IMR-90 (cell line): Measurements from ENCODE around the gene TOGARAM2. TPM values are rescaled to one million over a fixed set of nuclear protein-coding genes. Genes with fewer than 3 reads are reported as not detected.

Experiments
- ATAC-seq: fragments of 200-7000 bp; cut with Tn5 transposase; 2 replicates; pipeline ENCODE4 v1.9.1; 2020; ENCODE audit warnings: low read depth, mild to moderate bottlenecking, moderate library complexity
- BruUV-seq: library from RNA; stranded (reverse); fragments of 400-500 nt; replicated peaks from 2 replicates; lab custom pipeline; 2021; lab: Mats Ljungman, UMichigan
- CTCF ChIA-PET: fragments of 300-600 bp; formaldehyde crosslinking; extraction: SDS; loops from one replicate; lab custom pipeline; 2021; ENCODE audit warnings: antibody characterized with exemption; lab: Yijun Ruan, JAX
- POLR2A ChIA-PET: fragments of 300-600 bp; sonication (Branson Sonifier 250); formaldehyde crosslinking; loops from one replicate; lab custom pipeline; 2022; ENCODE audit warnings: antibody characterized with exemption; ENCODE audit not compliant: unreplicated experiment; lab: Charles Lee
- DNase-seq: peaks from one replicate; pipeline ENCODE4 v3.0.0; 2013
- H2AFZ ChIP-seq: replicated peaks from 2 replicates; pipeline ENCODE3; 2013; ENCODE audit warnings: low read length, mild to moderate bottlenecking; ENCODE audit not compliant: poor library complexity
- H2AK5ac ChIP-seq: 2 replicates; pipeline ENCODE4 v1.6.1; 2013; ENCODE audit warnings: low read depth, low read length, inconsistent platforms
- H2AK9ac ChIP-seq: replicated peaks from 2 replicates; pipeline ENCODE3; 2013; ENCODE audit warnings: mild to moderate bottlenecking, low read depth, low read length, moderate library complexity; ENCODE audit not compliant: poor library complexity
- H2BK120ac ChIP-seq: 2 replicates; pipeline ENCODE4 v1.6.1; 2013; ENCODE audit warnings: low read depth, low read length, inconsistent platforms
- H2BK15ac ChIP-seq: 3 replicates; pipeline ENCODE4 v1.6.1; 2013; ENCODE audit warnings: low read depth, low read length, inconsistent platforms
- H2BK20ac ChIP-seq: 2 replicates; pipeline ENCODE4 v1.6.1; 2013; ENCODE audit warnings: low read depth, mild to moderate bottlenecking, inconsistent platforms, low read length, moderate library complexity
- H2BK5ac ChIP-seq: 2 replicates; pipeline ENCODE4 v1.6.1; 2013; ENCODE audit warnings: mild to moderate bottlenecking, low read depth, low read length, inconsistent platforms; ENCODE audit not compliant: poor library complexity, severe bottlenecking
- H3K14ac ChIP-seq: replicated peaks from 2 replicates; pipeline ENCODE4 v1.6.1; 2013; ENCODE audit warnings: low read depth, low read length, inconsistent platforms
- H3K18ac ChIP-seq: 2 replicates; pipeline ENCODE4 v1.6.1; 2013; ENCODE audit warnings: low read depth, low read length, control low read depth
- H3K23ac ChIP-seq: 2 replicates; pipeline ENCODE4 v1.6.1; 2013; ENCODE audit warnings: low read depth, low read length, inconsistent platforms
- H3K27ac ChIP-seq: 2 replicates; pipeline ENCODE4 v1.5.1; 2013; ENCODE audit warnings: mild to moderate bottlenecking, control low read depth, low read length; ENCODE audit not compliant: insufficient read depth
- H3K27me3 ChIP-seq: 2 replicates; pipeline ENCODE4 v1.6.1; 2013; ENCODE audit warnings: low read length; ENCODE audit not compliant: control insufficient read depth, insufficient read depth
- H3K36me3 ChIP-seq: 2 replicates; pipeline ENCODE4 v1.6.1; 2013; ENCODE audit warnings: low read length, mixed read lengths; ENCODE audit not compliant: control insufficient read depth, insufficient read depth
- H3K4ac ChIP-seq: 2 replicates; pipeline ENCODE4 v1.6.1; 2013; ENCODE audit warnings: low read depth, low read length, inconsistent platforms
- H3K4me1 ChIP-seq: 2 replicates; pipeline ENCODE4 v1.6.1; 2013; ENCODE audit warnings: low read length, mixed read lengths; ENCODE audit not compliant: control insufficient read depth, insufficient read depth
- H3K4me2 ChIP-seq: 2 replicates; pipeline ENCODE4 v1.6.1; 2013; ENCODE audit warnings: low read depth, mild to moderate bottlenecking, control low read depth, low read length, moderate library complexity
- H3K4me3 ChIP-seq: 2 replicates; pipeline ENCODE4 v1.5.1; 2013; ENCODE audit warnings: low read depth, mild to moderate bottlenecking, control low read depth, low read length, moderate library complexity; ENCODE audit not compliant: insufficient read depth
- H3K56ac ChIP-seq: 2 replicates; pipeline ENCODE4 v1.6.1; 2013; ENCODE audit warnings: low read length, inconsistent platforms; ENCODE audit not compliant: insufficient read depth; ENCODE audit errors: extremely low read depth
- H3K79me1 ChIP-seq, 2 experiments: 2 replicates each; pipeline ENCODE4 v1.6.1; 2013; ENCODE audit warnings: low read length in 2 of 2, inconsistent platforms in 1 of 2, low read depth in 1 of 2
- H3K9ac ChIP-seq: 2 replicates; pipeline ENCODE4 v1.6.1; 2013; ENCODE audit warnings: low read depth, low read length, control low read depth
- H3K9me1 ChIP-seq: 2 replicates; pipeline ENCODE4 v1.6.1; 2013; ENCODE audit warnings: low read length, inconsistent platforms; ENCODE audit not compliant: insufficient read depth
- H3K9me3 ChIP-seq: 2 replicates; pipeline ENCODE4 v1.6.1; 2013; ENCODE audit warnings: low read length; ENCODE audit not compliant: control insufficient read depth, insufficient read depth
- H4K20me1 ChIP-seq: 2 replicates; pipeline ENCODE4 v1.6.1; 2013; ENCODE audit warnings: low read length, inconsistent platforms; ENCODE audit not compliant: insufficient read depth
- H4K5ac ChIP-seq: 2 replicates; pipeline ENCODE4 v1.6.1; 2013; ENCODE audit warnings: mild to moderate bottlenecking, low read depth, low read length, control low read depth
- H4K8ac ChIP-seq, 2 experiments: 2 replicates each; pipeline ENCODE4 v1.6.1; 2013; ENCODE audit warnings: low read depth in 2 of 2, low read length in 2 of 2, control low read depth in 1 of 2, inconsistent platforms in 1 of 2
- H4K91ac ChIP-seq: 2 replicates; pipeline ENCODE4 v1.6.1; 2013; ENCODE audit warnings: low read depth, low read length, inconsistent platforms; ENCODE audit not compliant: insufficient read depth
- CEBPB ChIP-seq: IDR thresholded peaks from 2 replicates; pipeline ENCODE4 v1.6.1; 2012; ENCODE audit warnings: low read depth, low read length, improper control_type of control experiment
- CHD1 ChIP-seq: IDR thresholded peaks from 2 replicates; pipeline ENCODE4 v1.6.1; 2012; ENCODE audit warnings: low read depth, low read length, improper control_type of control experiment
- ELK1 ChIP-seq: fragments of 150-350 bp; IDR thresholded peaks from 2 replicates; pipeline ENCODE4 v1.6.1; 2016; ENCODE audit warnings: low read depth, mild to moderate bottlenecking, low read length, moderate library complexity, borderline replicate concordance
- POLR2A ChIP-seq: IDR thresholded peaks from 2 replicates; pipeline ENCODE4 v1.6.1; 2012; ENCODE audit warnings: mild to moderate bottlenecking, low read depth, low read length
- RFX5 ChIP-seq: IDR thresholded peaks from 2 replicates; pipeline ENCODE4 v1.8.0; 2012; ENCODE audit warnings: low read depth, mild to moderate bottlenecking, low read length, moderate library complexity
- SMC3 ChIP-seq: fragments of 150-350 bp; IDR thresholded peaks from 2 replicates; pipeline ENCODE4 v1.6.1; 2016; ENCODE audit warnings: low read depth, mild to moderate bottlenecking, antibody characterized with exemption, low read length, moderate library complexity
- USF2 ChIP-seq: fragments of 150-350 bp; IDR thresholded peaks from 2 replicates; pipeline ENCODE4 v1.6.1; 2017; ENCODE audit warnings: mild to moderate bottlenecking, antibody characterized with exemption, low read length, low read depth
- WGBS, 2 experiments: methylation state at CpG; one replicate each; pipeline versions ENCODE4 v1.1.5 to v1.1.7; 2013; ENCODE audit warnings: missing lambda C conversion rate in 2 of 2; ENCODE audit not compliant: insufficient read length in 1 of 2; ENCODE audit errors: extremely low coverage in 2 of 2; 5-methylcytosine and 5-hydroxymethylcytosine counted together
- dilution Hi-C: fragments of 300-500 bp; cut with HindIII; formaldehyde crosslinking; loops from one replicate; pipeline ENCODE4 v1.14.3; 2018; ENCODE audit warnings: low sequenced_read_pairs; ENCODE audit not compliant: unreplicated experiment
- in situ Hi-C: fragments of 300-500 bp; cut with MboI; formaldehyde crosslinking; loops from 3 replicates; pipeline ENCODE4 v1.14.3; 2019; ENCODE audit warnings: low sequenced_read_pairs, inconsistent platforms, mixed read lengths
- intact Hi-C: fragments of 100-400 bp; cut with micrococcal nuclease; formaldehyde crosslinking; loops from 2 replicates; pipeline ENCODE4 v1.10.0; 2022
- polyA plus RNA-seq, 3 experiments: library from polyadenylated mRNA; depleted of rRNA; stranded (reverse); fragments of >200 nt; gene quantifications; 2 replicates each; pipeline ENCODE4 v1.2.3, GENCODE V29; 2012; ENCODE audit warnings: low replicate concordance in 1 of 3
- total RNA-seq: library from RNA; depleted of rRNA; stranded (reverse); fragments of >200 nt; gene quantifications from 2 replicates; pipeline ENCODE4 v1.2.3, GENCODE V29; 2012

Gene TOGARAM2
- total and polyA plus RNA-seq, 2 of the 4 experiments (the other 2 are of a cell fraction), result under 0.01 to 0.38 TPM

- H4K91ac ChIP-seq, result no peak overlapping the region
- H3K27ac ChIP-seq, result no peak overlapping the region
- TF ChIP-seq CEBPB (no peak), RFX5 (no peak), POLR2A (no peak), USF2 (no peak), CHD1 (no peak), ELK1 (no peak), SMC3 (no peak)
- no peak overlapping the region for H2BK120ac ChIP-seq
- H3K9me3 ChIP-seq, result no peaks in the 10 kb centered on the region
- BruUV-seq, result no TSS peak
- H3K9me1 ChIP-seq, result no peaks in the 10 kb centered on the region
- no peak overlapping the region for H3K23ac ChIP-seq
- H2AK5ac ChIP-seq, result no peak overlapping the region
- H3K36me3 ChIP-seq, result no peaks in the 10 kb centered on the region
- in situ Hi-C loops (no loop called here), intact Hi-C loops (no loop called here), dilution Hi-C loops (no loop called here)
- H3K9ac ChIP-seq, result no peak overlapping the region
- peaks cover 3% of the 10 kb centered on the region; the same call in 1 of the 2 replicates for H3K4me1 ChIP-seq
- H2AK9ac ChIP-seq, result no peak overlapping the region
- ChIA-PET CTCF (interaction anchor here (1.1 kb wide), 1 partner anchor 14 kb away, joined by 3 read pairs; no protein-coding TSS in a partner anchor), POLR2A (no interaction called here)
- H2BK20ac ChIP-seq, result no peak overlapping the region
- H4K8ac ChIP-seq, result no peak overlapping the region
- DNase-seq (no peak), ATAC-seq (no peak)
- H2BK15ac ChIP-seq, result no peak overlapping the region
- H3K79me1 ChIP-seq, result no peaks in the 10 kb centered on the region
- no peak overlapping the region for H3K4me2 ChIP-seq
- H4K20me1 ChIP-seq, result no peaks in the 10 kb centered on the region
- H3K18ac ChIP-seq, result no peak overlapping the region
- H4K5ac ChIP-seq, result no peak overlapping the region
- no peak overlapping the region for H3K56ac ChIP-seq
- 89% methylated on average over 4 of the region's 7 CpGs; no CpG with 5 or more reads in 1 of the 2 experiments for WGBS, 2 experiments
- H2AFZ ChIP-seq, result peak overlapping the region; percentile 55
- no peak overlapping the region for H3K4ac ChIP-seq
- H3K14ac ChIP-seq, result no peak overlapping the region
- no peak overlapping the region for H2BK5ac ChIP-seq
- peaks cover 3% of the 10 kb centered on the region for H3K27me3 ChIP-seq
- no peak overlapping the region for H3K4me3 ChIP-seq
These were observed 87.4 kb downstream of the TOGARAM2 start for GRCh38 chr2:29068513-29068912.
